ENCODE measurements around the gene NPL.

Gene NPL

GRCh38 chr1:182766050-182766449 is 23.5 kb upstream of the NPL start:
- DNase-seq (no peak), ATAC-seq (ENCODE audit: insufficient read depth, low read depth) (no peak)
- no peaks in the 10 kb centered on the region for H3K27me3 ChIP-seq (ENCODE audit: insufficient read depth, low read length, poor library complexity)
- H3K4me2 ChIP-seq (ENCODE audit: insufficient read depth, low read length) = no peak overlapping the region
- peaks cover 6% of the 10 kb centered on the region for H3K9me3 ChIP-seq (ENCODE audit: insufficient read depth, low read length, severe bottlenecking)
- H3K36me3 ChIP-seq (ENCODE audit: insufficient read depth, low read length) = no peaks in the 10 kb centered on the region
- TF ChIP-seq EZH2 (IDR thresholded peaks at IDR 0.05; ENCODE audit: borderline replicate concordance, low read depth, low read length, severe bottlenecking) = no peak
- TF ChIP-seq, protein P1, sequence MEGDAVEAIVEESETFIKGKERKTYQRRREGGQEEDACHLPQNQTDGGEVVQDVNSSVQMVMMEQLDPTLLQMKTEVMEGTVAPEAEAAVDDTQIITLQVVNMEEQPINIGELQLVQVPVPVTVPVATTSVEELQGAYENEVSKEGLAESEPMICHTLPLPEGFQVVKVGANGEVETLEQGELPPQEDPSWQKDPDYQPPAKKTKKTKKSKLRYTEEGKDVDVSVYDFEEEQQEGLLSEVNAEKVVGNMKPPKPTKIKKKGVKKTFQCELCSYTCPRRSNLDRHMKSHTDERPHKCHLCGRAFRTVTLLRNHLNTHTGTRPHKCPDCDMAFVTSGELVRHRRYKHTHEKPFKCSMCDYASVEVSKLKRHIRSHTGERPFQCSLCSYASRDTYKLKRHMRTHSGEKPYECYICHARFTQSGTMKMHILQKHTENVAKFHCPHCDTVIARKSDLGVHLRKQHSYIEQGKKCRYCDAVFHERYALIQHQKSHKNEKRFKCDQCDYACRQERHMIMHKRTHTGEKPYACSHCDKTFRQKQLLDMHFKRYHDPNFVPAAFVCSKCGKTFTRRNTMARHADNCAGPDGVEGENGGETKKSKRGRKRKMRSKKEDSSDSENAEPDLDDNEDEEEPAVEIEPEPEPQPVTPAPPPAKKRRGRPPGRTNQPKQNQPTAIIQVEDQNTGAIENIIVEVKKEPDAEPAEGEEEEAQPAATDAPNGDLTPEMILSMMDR (IDR thresholded peaks at IDR 0.05; ENCODE audit: borderline replicate concordance, extremely low read depth, low read length, poor library complexity, severe bottlenecking) = no peak
- H3K9ac ChIP-seq (ENCODE audit: low read depth, low read length) = no peak overlapping the region
- H3K4me3 ChIP-seq (ENCODE audit: low read depth in 1 of 2, low read length in 2 of 2) = no peak overlapping the region
- no peak overlapping the region for H2AFZ ChIP-seq (ENCODE audit: low read depth, low read length)
- H3K79me2 ChIP-seq (ENCODE audit: insufficient read depth, low read length) = no peaks in the 10 kb centered on the region
- H3K4me1 ChIP-seq (ENCODE audit: insufficient read depth, low read length) = peaks cover 11% of the 10 kb centered on the region
- H4K20me1 ChIP-seq (ENCODE audit: insufficient read depth, low read length) = no peaks in the 10 kb centered on the region
- no peak overlapping the region for H3K27ac ChIP-seq (ENCODE audit: low read length)

DNA sequence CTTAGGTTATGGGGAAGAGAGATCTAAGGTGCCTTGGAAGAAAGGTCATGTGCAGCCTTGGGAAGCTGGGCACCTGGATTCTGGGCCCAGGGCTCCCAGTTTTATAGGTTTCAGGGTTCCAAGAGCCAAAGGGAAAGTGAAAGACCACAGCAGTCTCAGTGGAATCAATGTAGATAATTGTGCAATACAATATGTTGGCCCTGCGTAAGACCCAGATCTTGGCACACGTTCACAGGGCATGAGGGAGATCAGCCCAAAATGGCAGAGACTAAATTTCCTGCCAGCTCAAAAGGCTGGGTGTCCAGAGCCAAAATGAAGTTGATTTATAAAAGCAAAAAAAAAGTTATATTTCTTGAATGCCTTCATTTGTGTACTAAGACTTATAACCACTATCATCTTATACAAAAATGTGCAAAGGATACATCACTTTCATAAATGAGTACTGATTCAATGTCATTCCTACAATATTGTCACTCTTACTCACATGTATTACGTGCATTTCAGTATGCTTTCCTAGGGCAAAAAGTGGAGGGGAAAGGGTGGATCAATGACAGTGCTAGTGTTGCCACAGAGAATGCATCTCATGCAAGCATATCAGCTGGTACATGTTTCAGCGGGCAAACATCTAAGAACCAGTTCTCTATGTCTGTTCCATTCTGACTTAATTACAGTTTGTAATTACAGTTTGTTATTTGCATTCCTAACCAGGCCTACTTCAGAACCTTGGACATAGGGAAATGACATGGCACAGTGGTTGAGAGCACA is 22.5 kb upstream of the NPL start:
- Histone ChIP-seq H4K20me1 (ENCODE audit: insufficient read depth, low read length) (no peaks in the 10 kb centered on the region), H3K36me3 (ENCODE audit: insufficient read depth, low read length) (no peaks in the 10 kb centered on the region), H2AFZ (ENCODE audit: low read depth, low read length) (no peak overlapping the region), H3K9ac (ENCODE audit: low read depth, low read length) (no peak overlapping the region), H3K79me2 (ENCODE audit: insufficient read depth, low read length) (no peaks in the 10 kb centered on the region), H3K27me3 (ENCODE audit: insufficient read depth, low read length, poor library complexity) (no peaks in the 10 kb centered on the region), H3K4me3 (ENCODE audit: low read depth in 1 of 2, low read length in 2 of 2) (no peak overlapping the region), H3K4me1 (ENCODE audit: insufficient read depth, low read length) (peaks cover under 1% of the 10 kb centered on the region), H3K4me2 (ENCODE audit: insufficient read depth, low read length) (no peak overlapping the region), H3K9me3 (ENCODE audit: insufficient read depth, low read length, severe bottlenecking) (no peaks in the 10 kb centered on the region), H3K27ac (ENCODE audit: low read length) (no peak overlapping the region)
- no peak for DNase-seq
- TF ChIP-seq, protein P1 (IDR thresholded peaks at IDR 0.05; ENCODE audit: borderline replicate concordance, extremely low read depth, low read length, poor library complexity, severe bottlenecking) = no peak
- TF ChIP-seq EZH2 (IDR thresholded peaks at IDR 0.05; ENCODE audit: borderline replicate concordance, low read depth, low read length, severe bottlenecking) = no peak
- no peak for ATAC-seq (ENCODE audit: insufficient read depth, low read depth)

DNA sequence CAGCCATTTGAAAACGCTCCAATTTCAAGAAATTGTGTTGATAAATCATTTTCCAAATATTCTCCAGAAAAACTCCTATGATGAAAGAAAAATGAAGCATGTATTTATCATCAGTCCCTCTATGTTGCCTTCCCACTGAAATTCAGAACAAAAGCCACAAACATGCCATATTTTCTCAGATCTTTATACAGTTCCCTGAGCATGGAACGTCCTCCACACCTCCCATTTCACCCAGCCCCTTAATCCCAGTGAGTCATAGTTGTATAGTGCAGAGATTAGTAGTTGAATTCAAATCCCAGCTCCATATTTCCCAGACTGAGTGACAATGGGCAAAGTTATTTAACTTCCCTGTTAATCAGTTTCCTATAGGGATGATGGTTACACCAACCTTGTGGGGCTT is 20.6 kb upstream of the NPL start:
- Histone ChIP-seq H3K4me3 (ENCODE audit: low read depth in 1 of 2, low read length in 2 of 2) (no peak overlapping the region), H3K36me3 (ENCODE audit: insufficient read depth, low read length) (no peaks in the 10 kb centered on the region), H3K79me2 (ENCODE audit: insufficient read depth, low read length) (no peaks in the 10 kb centered on the region), H3K9ac (ENCODE audit: low read depth, low read length) (no peak overlapping the region), H3K27me3 (ENCODE audit: insufficient read depth, low read length, poor library complexity) (no peaks in the 10 kb centered on the region), H3K4me1 (ENCODE audit: insufficient read depth, low read length) (no peaks in the 10 kb centered on the region), H2AFZ (ENCODE audit: low read depth, low read length) (no peak overlapping the region), H3K4me2 (ENCODE audit: insufficient read depth, low read length) (no peak overlapping the region), H4K20me1 (ENCODE audit: insufficient read depth, low read length) (no peaks in the 10 kb centered on the region), H3K27ac (ENCODE audit: low read length) (no peak overlapping the region), H3K9me3 (ENCODE audit: insufficient read depth, low read length, severe bottlenecking) (no peaks in the 10 kb centered on the region)
- ATAC-seq (ENCODE audit: insufficient read depth, low read depth) = no peak
- no peak for TF ChIP-seq EZH2 (IDR thresholded peaks at IDR 0.05; ENCODE audit: borderline replicate concordance, low read depth, low read length, severe bottlenecking)
- TF ChIP-seq, protein P1 (IDR thresholded peaks at IDR 0.05; ENCODE audit: borderline replicate concordance, extremely low read depth, low read length, poor library complexity, severe bottlenecking) = no peak
- no peak for DNase-seq
